Brain microvascular endothelial cell (primary cell): ENCODE data around the gene OR6A2.

ENCODE experiments used
- DNase-seq: peaks from one replicate; pipeline ENCODE4 v3.0.0-alpha.2; 2020
- H3K27ac ChIP-seq: fragments of 250-450 bp; sonication (Bioruptor Pico); 2 replicates; pipeline ENCODE4 v1.5.1; 2020; ENCODE audit warnings: mild to moderate bottlenecking, moderate library complexity
- H3K27me3 ChIP-seq: fragments of 250-450 bp; sonication (Bioruptor Pico); replicated peaks from 2 replicates; pipeline ENCODE4 v1.5.1; 2020; ENCODE audit warnings: mild to moderate bottlenecking
- H3K36me3 ChIP-seq: fragments of 250-450 bp; sonication (Bioruptor Pico); replicated peaks from 2 replicates; pipeline ENCODE4 v1.5.1; 2020; ENCODE audit warnings: mild to moderate bottlenecking
- H3K4me3 ChIP-seq: 2 replicates; pipeline ENCODE4 v1.5.1; 2011; ENCODE audit warnings: low read depth, mild to moderate bottlenecking, control low read depth, low read length, moderate library complexity
- in situ Hi-C: cut with HindIII; loops from 2 replicates; pipeline ENCODE4 v1.10.0; 2017; ENCODE audit warnings: low sequenced_read_pairs, low pct_ligation_motif_present
- TF ChIP-seq, protein P1 (sequence below): IDR thresholded peaks from 2 replicates; pipeline ENCODE4 v1.5.1; 2011; ENCODE audit warnings: low read depth, mild to moderate bottlenecking, moderate library complexity, low read length, control low read depth, inconsistent platforms; ENCODE audit errors: missing control alignments

Gene OR6A2

DNA sequence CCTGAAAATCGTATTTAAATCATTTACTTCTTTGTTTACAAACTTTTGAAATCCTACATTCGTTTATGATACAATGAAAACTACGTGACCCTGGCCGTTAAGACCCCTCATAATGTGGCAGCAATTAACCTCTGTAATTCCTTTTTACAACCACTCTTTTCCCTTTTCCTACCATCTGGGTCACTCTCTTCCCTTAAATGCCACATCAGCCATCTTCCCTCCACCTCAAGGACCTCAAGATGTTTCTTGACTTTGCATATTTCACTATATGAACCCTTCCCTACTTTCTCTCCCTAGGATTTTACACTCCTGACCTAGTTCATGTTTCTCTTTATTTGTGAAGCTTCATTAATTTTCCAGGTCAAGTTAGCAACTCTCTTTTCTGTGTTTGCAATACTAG lies 54.5 kb downstream of the OR6A2 start:
- no peak for DNase-seq
- Histone ChIP-seq H3K4me3 (no peak overlapping the region), H3K27me3 (no peaks in the 10 kb centered on the region), H3K36me3 (no peaks in the 10 kb centered on the region), H3K27ac (no peak overlapping the region)
- in situ Hi-C loops: no loop called here
- TF ChIP-seq, protein P1, sequence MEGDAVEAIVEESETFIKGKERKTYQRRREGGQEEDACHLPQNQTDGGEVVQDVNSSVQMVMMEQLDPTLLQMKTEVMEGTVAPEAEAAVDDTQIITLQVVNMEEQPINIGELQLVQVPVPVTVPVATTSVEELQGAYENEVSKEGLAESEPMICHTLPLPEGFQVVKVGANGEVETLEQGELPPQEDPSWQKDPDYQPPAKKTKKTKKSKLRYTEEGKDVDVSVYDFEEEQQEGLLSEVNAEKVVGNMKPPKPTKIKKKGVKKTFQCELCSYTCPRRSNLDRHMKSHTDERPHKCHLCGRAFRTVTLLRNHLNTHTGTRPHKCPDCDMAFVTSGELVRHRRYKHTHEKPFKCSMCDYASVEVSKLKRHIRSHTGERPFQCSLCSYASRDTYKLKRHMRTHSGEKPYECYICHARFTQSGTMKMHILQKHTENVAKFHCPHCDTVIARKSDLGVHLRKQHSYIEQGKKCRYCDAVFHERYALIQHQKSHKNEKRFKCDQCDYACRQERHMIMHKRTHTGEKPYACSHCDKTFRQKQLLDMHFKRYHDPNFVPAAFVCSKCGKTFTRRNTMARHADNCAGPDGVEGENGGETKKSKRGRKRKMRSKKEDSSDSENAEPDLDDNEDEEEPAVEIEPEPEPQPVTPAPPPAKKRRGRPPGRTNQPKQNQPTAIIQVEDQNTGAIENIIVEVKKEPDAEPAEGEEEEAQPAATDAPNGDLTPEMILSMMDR: no peak

DNA sequence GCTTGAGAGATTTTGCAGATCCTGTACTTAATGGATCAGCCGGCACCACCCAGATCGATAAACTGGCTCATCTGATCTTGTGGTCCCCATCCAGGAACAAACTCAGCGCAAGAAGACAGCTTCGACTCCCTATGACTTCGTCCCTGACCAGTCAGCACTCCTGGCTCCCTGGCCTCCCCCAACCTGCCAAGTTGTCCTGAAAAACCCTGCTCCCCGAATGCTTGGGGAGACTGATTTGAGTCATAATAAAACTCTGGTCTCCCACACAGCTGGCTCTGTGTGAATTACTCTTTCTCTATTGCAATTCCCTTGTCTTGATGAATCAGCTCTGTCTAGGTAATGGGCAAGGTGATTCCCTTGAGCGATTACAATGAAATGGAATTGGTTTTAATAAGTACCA lies 57.2 kb downstream of the OR6A2 start:
- H3K36me3 ChIP-seq: no peaks in the 10 kb centered on the region
- in situ Hi-C loops: no loop called here
- no peak overlapping the region for H3K4me3 ChIP-seq
- DNase-seq: no peak
- H3K27ac ChIP-seq: no peak overlapping the region
- H3K27me3 ChIP-seq: no peaks in the 10 kb centered on the region
- TF ChIP-seq, protein P1: no peak
